SK-N-SH (cell line): Measurements from ENCODE around the gene GMFB. TPM values are rescaled to one million over a fixed set of nuclear protein-coding genes. Genes with fewer than 3 reads are reported as not detected.

Experiments
- CTCF ChIA-PET: fragments of 300-600, 350-600 bp; formaldehyde crosslinking; extraction: SDS; loops from one replicate; lab custom pipeline; 2021; lab: Yijun Ruan, JAX
- POLR2A ChIA-PET: fragments of 350-600 bp; sonication (Branson Sonifier 250); formaldehyde crosslinking; extraction: SDS; loops from one replicate; lab custom pipeline; 2020; ENCODE audit warnings: antibody characterized with exemption, inconsistent platforms; lab: Yijun Ruan, JAX
- DNase-seq: peaks from one replicate; pipeline ENCODE4 v3.0.0; 2012
- H2AFZ ChIP-seq: fragments of 200-600 bp; sonication (generic); 2 replicates; pipeline ENCODE4 v1.8.1; 2016; ENCODE audit warnings: antibody characterized with exemption, mild to moderate bottlenecking, low read depth
- H3F3A ChIP-seq: fragments of 200-600 bp; sonication (generic); replicated peaks from 2 replicates; pipeline ENCODE3; 2016; ENCODE audit warnings: antibody characterized with exemption, mild to moderate bottlenecking; ENCODE audit not compliant: insufficient read depth
- H3K27ac ChIP-seq, 2 experiments: fragments of 200-500 bp in 1 of 2; fragments of 200-600 bp in 1 of 2; sonication (Bioruptor generic) in 1 of 2; sonication (generic), shearing (Covaris generic) in 1 of 2; 2 replicates each; pipeline versions ENCODE4 v1.5.1 to v1.6.1; 2014 to 2016; ENCODE audit warnings: low read depth in 2 of 2, inconsistent platforms in 1 of 2, low read length in 1 of 2, mild to moderate bottlenecking in 1 of 2, mixed read lengths in 1 of 2
- H3K27me3 ChIP-seq: fragments of 200-600 bp; sonication (generic), shearing (Covaris generic); 2 replicates; pipeline ENCODE4 v1.6.1; 2016; ENCODE audit warnings: mixed run types; ENCODE audit not compliant: insufficient read depth
- H3K36me3 ChIP-seq, 2 experiments: fragments of 200-500 bp in 1 of 2; fragments of 200-600 bp in 1 of 2; sonication (Bioruptor generic) in 1 of 2; sonication (generic) in 1 of 2; replicated peaks in 1 of 2; 2 replicates each; pipeline versions ENCODE3 to v1.5.1; 2014 to 2016; ENCODE audit warnings: low read length in 1 of 2, mild to moderate bottlenecking in 1 of 2; ENCODE audit not compliant: insufficient read depth in 2 of 2, control insufficient read depth in 1 of 2
- H3K4me1 ChIP-seq, 2 experiments: fragments of 200-500 bp in 1 of 2; fragments of 200-600 bp in 1 of 2; sonication (Bioruptor generic) in 1 of 2; sonication (generic), shearing (Covaris generic) in 1 of 2; 2 replicates each; pipeline versions ENCODE4 v1.5.1 to v1.6.1; 2014 to 2016; ENCODE audit warnings: low read depth in 1 of 2, low read length in 1 of 2, mixed run types in 1 of 2; ENCODE audit not compliant: insufficient read depth in 2 of 2, control insufficient read depth in 1 of 2
- H3K4me2 ChIP-seq: fragments of 200-600 bp; sonication (generic), shearing (Covaris generic); 2 replicates; pipeline ENCODE4 v1.6.1; 2017; ENCODE audit warnings: mixed run types
- H3K4me3 ChIP-seq, 2 experiments: fragments of 200-500 bp in 1 of 2; fragments of 200-600 bp in 1 of 2; sonication (Bioruptor generic) in 1 of 2; sonication (generic), shearing (Covaris generic) in 1 of 2; 2 replicates each; pipeline versions ENCODE4 v1.5.1 to v1.8.1; 2014 to 2016; ENCODE audit warnings: low read depth in 2 of 2, inconsistent platforms in 1 of 2, low read length in 1 of 2, mild to moderate bottlenecking in 1 of 2, mixed read lengths in 1 of 2, moderate library complexity in 1 of 2
- H3K79me2 ChIP-seq: fragments of 200-600 bp; sonication (generic); 2 replicates; pipeline ENCODE4 v1.8.1; 2017; ENCODE audit warnings: mild to moderate bottlenecking; ENCODE audit not compliant: insufficient read depth
- H3K9ac ChIP-seq: fragments of 200-600 bp; sonication (generic); 2 replicates; pipeline ENCODE4 v1.6.1; 2017; ENCODE audit warnings: mixed run types
- H3K9me2 ChIP-seq: fragments of 200-600 bp; sonication (generic); 2 replicates; pipeline ENCODE4 v1.6.1; 2017; ENCODE audit warnings: mixed run types
- H3K9me3 ChIP-seq: fragments of 200-600 bp; sonication (generic); 2 replicates; pipeline ENCODE4 v1.6.1; 2017; ENCODE audit warnings: mixed run types, mild to moderate bottlenecking, moderate library complexity
- H4K20me1 ChIP-seq: fragments of 200-600 bp; sonication (generic); 2 replicates; pipeline ENCODE4 v1.6.1; 2017; ENCODE audit warnings: mild to moderate bottlenecking, mixed run types; ENCODE audit not compliant: insufficient read depth
- CHD2 ChIP-seq: fragments of 150-350 bp; IDR thresholded peaks from 2 replicates; pipeline ENCODE4 v1.6.1; 2018; ENCODE audit warnings: low read length; ENCODE audit not compliant: partially characterized antibody
- EP300 ChIP-seq, 2 experiments: IDR thresholded peaks; 2 replicates each; pipeline versions ENCODE4 v1.4.0 to v1.6.1; 2012; ENCODE audit warnings: borderline replicate concordance in 1 of 2, low read depth in 1 of 2, low read length in 1 of 2
- FOSL2 ChIP-seq: IDR thresholded peaks from 2 replicates; pipeline ENCODE4 v1.4.0; 2012; ENCODE audit warnings: low read depth, mild to moderate bottlenecking, moderate library complexity, borderline replicate concordance
- FOXJ3 ChIP-seq: sonication (generic); formaldehyde crosslinking; IDR thresholded peaks from 2 replicates; pipeline ENCODE4 v1.5.1; 2020; ENCODE audit warnings: mild to moderate bottlenecking, missing genetic modification reagents
- FOXM1 ChIP-seq: IDR thresholded peaks from 2 replicates; pipeline ENCODE4 v1.4.0; 2012; ENCODE audit warnings: low read depth, mild to moderate bottlenecking
- GATA2 ChIP-seq: sonication (generic); formaldehyde crosslinking; IDR thresholded peaks from 2 replicates; pipeline ENCODE4 v1.5.0; 2020; ENCODE audit warnings: mild to moderate bottlenecking, missing genetic modification reagents
- MXI1 ChIP-seq: IDR thresholded peaks from 2 replicates; pipeline ENCODE4 v1.6.1; 2012; ENCODE audit warnings: mild to moderate bottlenecking, low read depth, low read length, improper control_type of control experiment
- NFIC ChIP-seq: IDR thresholded peaks from 2 replicates; pipeline ENCODE4 v1.4.0; 2012; ENCODE audit warnings: borderline replicate concordance
- RCOR1 ChIP-seq: fragments of 150-350 bp; IDR thresholded peaks from 2 replicates; pipeline ENCODE4 v1.6.1; 2017; ENCODE audit warnings: antibody characterized with exemption, low read length
- RXRA ChIP-seq: IDR thresholded peaks from 2 replicates; pipeline ENCODE4 v1.4.0; 2012; ENCODE audit warnings: low read depth, mild to moderate bottlenecking, borderline replicate concordance
- SIN3A ChIP-seq: IDR thresholded peaks from 2 replicates; pipeline ENCODE4 v1.6.1; 2012; ENCODE audit warnings: low read depth, mild to moderate bottlenecking, low read length, moderate library complexity, borderline replicate concordance
- TCF12 ChIP-seq: IDR thresholded peaks from 2 replicates; pipeline ENCODE4 v1.4.0; 2012
- YY1 ChIP-seq: IDR thresholded peaks from 2 replicates; pipeline ENCODE4 v1.4.0; 2012; ENCODE audit warnings: low read depth, mild to moderate bottlenecking
- WGBS: methylation state at CpG from one replicate; pipeline ENCODE4 v1.1.6; 2017; ENCODE audit warnings: low lambda C conversion rate; 5-methylcytosine and 5-hydroxymethylcytosine counted together
- polyA plus RNA-seq, 3 experiments: library from polyadenylated mRNA; depleted of rRNA; stranded (reverse); fragments of >200 nt; gene quantifications; 2 replicates each; pipeline ENCODE4 v1.2.3, GENCODE V29; 2012
- TF ChIP-seq, protein P1 (sequence below): fragments of 150-350 bp; IDR thresholded peaks from 2 replicates; pipeline ENCODE4 v1.6.1; 2016; ENCODE audit warnings: mild to moderate bottlenecking, low read depth, low read length
- TF ChIP-seq, protein P2 (sequence below): IDR thresholded peaks from 2 replicates; pipeline ENCODE4 v1.4.0; 2012; ENCODE audit warnings: low read depth
- TF ChIP-seq, protein P3 (sequence below): IDR thresholded peaks from 2 replicates; pipeline ENCODE4 v1.4.0; 2012; ENCODE audit warnings: low read depth, borderline replicate concordance
- TF ChIP-seq, protein P4 (sequence below): IDR thresholded peaks from 2 replicates; pipeline ENCODE4; 2012

The GMFB gene
- polyA plus RNA-seq, 1 of the 3 experiments (the other 2 are of a cell fraction), result 9.4 TPM

DNA sequence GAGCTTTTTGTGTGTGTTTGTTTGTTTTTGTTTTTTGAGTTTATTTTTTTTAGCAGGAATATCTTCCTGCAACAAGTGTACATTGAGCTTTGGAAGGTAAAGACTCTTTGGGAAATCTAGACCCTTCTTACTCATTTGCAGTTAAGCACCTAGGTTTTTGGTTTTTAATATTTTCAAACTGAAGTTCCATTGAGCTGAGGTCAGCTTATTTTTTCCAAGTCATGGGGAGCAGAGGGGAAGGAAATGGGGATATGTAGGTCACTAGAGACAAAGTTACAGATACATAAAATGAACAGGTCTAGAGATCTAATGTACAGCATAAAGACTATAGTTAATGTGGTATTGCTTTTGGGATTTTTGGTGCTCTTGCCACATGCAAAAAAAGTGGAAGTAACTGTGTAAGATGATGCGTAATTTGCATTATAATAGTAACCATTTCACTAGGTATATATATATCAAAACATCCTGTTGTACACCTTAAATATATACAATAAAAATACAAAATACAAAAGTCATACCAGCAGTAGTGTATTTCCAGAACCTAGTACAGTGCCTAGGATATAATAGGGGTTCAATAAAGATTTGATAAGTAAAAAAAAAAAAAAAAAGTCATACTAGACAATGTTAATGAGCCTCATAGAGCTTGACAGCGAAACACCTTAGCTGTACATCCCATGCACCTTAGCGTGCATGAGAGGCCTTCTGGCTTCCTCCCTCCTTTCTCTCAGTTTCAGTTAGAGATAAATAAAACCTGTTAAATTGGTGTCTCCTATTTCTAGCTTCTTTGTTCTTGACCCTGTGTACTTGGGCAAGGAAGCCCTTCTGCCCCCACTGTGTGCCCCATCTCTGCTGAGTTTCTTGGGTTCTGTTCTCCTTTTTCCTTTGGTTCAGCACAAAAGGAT lies 43.6 kb upstream of the GMFB start:
- no peak for DNase-seq
- WGBS, result 96% methylated on average over 3 of the region's 3 CpGs
- Histone ChIP-seq H2AFZ (no peak overlapping the region), H3K27me3 (no peaks in the 10 kb centered on the region), H3K9me3 (no peaks in the 10 kb centered on the region), H3K4me3 (no peak overlapping the region), H3K9ac (no peak overlapping the region), H3K4me1 (peaks cover 0 to 3% of the 10 kb centered on the region in 2 experiments; a peak in 2 of 4 replicates), H3K79me2 (no peaks in the 10 kb centered on the region), H4K20me1 (no peaks in the 10 kb centered on the region), H3K4me2 (no peak overlapping the region), H3K36me3 (peaks cover 24 to 43% of the 10 kb centered on the region in 2 experiments), H3F3A (peaks cover 6% of the 10 kb centered on the region), H3K9me2 (peaks cover 4% of the 10 kb centered on the region; the same call in 1 of the 2 replicates), H3K27ac (no peak overlapping the region)
- CTCF ChIA-PET, result interaction anchor here (0.7 kb wide), 1 partner anchor 1817 kb away, joined by 3 read pairs; no protein-coding TSS in a partner anchor
- POLR2A ChIA-PET, result no interaction called here
- no peak for TF ChIP-seq SIN3A
- no peak for TF ChIP-seq CHD2
- TF ChIP-seq, protein P1, sequence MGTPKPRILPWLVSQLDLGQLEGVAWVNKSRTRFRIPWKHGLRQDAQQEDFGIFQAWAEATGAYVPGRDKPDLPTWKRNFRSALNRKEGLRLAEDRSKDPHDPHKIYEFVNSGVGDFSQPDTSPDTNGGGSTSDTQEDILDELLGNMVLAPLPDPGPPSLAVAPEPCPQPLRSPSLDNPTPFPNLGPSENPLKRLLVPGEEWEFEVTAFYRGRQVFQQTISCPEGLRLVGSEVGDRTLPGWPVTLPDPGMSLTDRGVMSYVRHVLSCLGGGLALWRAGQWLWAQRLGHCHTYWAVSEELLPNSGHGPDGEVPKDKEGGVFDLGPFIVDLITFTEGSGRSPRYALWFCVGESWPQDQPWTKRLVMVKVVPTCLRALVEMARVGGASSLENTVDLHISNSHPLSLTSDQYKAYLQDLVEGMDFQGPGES, result no peak
- TF ChIP-seq EP300 (IDR thresholded peaks at IDR 0.05; ENCODE audit: borderline replicate concordance in 1 of 2, low read depth in 1 of 2, low read length in 1 of 2), result no peak
- no peak for TF ChIP-seq GATA2 (CRISPR knock-in tag)
- TF ChIP-seq, protein P2, sequence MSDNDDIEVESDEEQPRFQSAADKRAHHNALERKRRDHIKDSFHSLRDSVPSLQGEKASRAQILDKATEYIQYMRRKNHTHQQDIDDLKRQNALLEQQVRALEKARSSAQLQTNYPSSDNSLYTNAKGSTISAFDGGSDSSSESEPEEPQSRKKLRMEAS, result no peak
- TF ChIP-seq NFIC, result no peak
- TF ChIP-seq, protein P3, sequence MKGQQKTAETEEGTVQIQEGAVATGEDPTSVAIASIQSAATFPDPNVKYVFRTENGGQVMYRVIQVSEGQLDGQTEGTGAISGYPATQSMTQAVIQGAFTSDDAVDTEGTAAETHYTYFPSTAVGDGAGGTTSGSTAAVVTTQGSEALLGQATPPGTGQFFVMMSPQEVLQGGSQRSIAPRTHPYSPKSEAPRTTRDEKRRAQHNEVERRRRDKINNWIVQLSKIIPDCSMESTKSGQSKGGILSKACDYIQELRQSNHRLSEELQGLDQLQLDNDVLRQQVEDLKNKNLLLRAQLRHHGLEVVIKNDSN, result no peak
- no peak for TF ChIP-seq FOXM1
- TF ChIP-seq FOXJ3 (CRISPR knock-in tag), result no peak
- TF ChIP-seq YY1, result no peak
- no peak for TF ChIP-seq MXI1
- no peak for TF ChIP-seq RCOR1
- TF ChIP-seq RXRA, result no peak

DNA sequence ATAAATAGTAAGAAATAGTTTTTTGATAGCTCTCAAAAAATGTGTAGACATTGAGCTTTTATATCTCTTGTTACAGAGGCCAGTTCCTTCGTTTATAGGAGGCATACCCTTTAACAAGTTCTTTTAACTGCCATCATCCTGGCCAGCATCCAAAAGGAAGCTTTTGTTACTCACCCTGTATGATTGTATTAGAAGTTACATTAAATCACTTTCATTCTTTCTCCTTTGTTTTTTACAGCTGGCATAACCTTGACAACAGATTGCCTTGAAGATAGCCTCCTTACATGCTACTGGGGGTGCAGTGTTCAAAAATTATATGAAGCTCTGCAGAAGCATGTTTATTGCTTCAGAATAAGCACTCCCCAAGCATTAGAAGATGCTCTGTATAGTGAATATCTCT lies 41.0 kb upstream of the GMFB start:
- Histone ChIP-seq H3K4me2 (no peak overlapping the region), H3K36me3 (peaks cover 18 to 29% of the 10 kb centered on the region in 2 experiments), H3K9me3 (no peaks in the 10 kb centered on the region), H3K79me2 (no peaks in the 10 kb centered on the region), H3F3A (peaks cover 6% of the 10 kb centered on the region), H3K9ac (no peak overlapping the region), H4K20me1 (no peaks in the 10 kb centered on the region), H3K4me3 (no peak overlapping the region), H3K9me2 (no peaks in the 10 kb centered on the region), H3K4me1 (no peaks in the 10 kb centered on the region; a peak in 2 of 4 replicates), H3K27ac (no peak overlapping the region), H3K27me3 (no peaks in the 10 kb centered on the region), H2AFZ (no peak overlapping the region)
- ChIA-PET CTCF (interaction anchor here (0.9 to 1.9 kb wide), 3 partner anchors 15 to 244 kb away, joined by 3 to 5 read pairs (median 5); no protein-coding TSS in a partner anchor), POLR2A (no interaction called here)
- DNase-seq, result no peak
- 11% methylated on average over 1 of the region's 1 CpG for WGBS
- TF ChIP-seq FOSL2, result peak; percentile 29; the same call in 1 of the 2 replicates
- TF ChIP-seq TCF12, result peak; percentile 47; the same call in 1 of the 2 replicates
- peak; percentile 78; the same call in 1 of the 2 replicates for TF ChIP-seq NFIC
- TF ChIP-seq, protein P1, result no peak
- TF ChIP-seq, protein P4, sequence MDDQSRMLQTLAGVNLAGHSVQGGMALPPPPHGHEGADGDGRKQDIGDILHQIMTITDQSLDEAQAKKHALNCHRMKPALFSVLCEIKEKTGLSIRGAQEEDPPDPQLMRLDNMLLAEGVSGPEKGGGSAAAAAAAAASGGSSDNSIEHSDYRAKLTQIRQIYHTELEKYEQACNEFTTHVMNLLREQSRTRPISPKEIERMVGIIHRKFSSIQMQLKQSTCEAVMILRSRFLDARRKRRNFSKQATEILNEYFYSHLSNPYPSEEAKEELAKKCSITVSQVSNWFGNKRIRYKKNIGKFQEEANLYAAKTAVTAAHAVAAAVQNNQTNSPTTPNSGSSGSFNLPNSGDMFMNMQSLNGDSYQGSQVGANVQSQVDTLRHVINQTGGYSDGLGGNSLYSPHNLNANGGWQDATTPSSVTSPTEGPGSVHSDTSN, result peak; percentile 48; the same call in 1 of the 2 replicates
